Activated CD4-positive, alpha-beta T cell treated with anti-CD3 and anti-CD28 coated beads for 24 hours (primary cell): ENCODE data around the gene RPS27L.
"Not testable (repeated sequence)": the region's sequence is repeated elsewhere in the genome, so short reads cannot be mapped to it uniquely, and the experiment has no call there.

Source experiments
- DNase-seq, 2 donors: peaks; one replicate each; pipeline ENCODE4 v3.0.0-alpha.2; 2020; ENCODE audit warnings: low read depth in 2 of 2

RPS27L gene

DNA sequence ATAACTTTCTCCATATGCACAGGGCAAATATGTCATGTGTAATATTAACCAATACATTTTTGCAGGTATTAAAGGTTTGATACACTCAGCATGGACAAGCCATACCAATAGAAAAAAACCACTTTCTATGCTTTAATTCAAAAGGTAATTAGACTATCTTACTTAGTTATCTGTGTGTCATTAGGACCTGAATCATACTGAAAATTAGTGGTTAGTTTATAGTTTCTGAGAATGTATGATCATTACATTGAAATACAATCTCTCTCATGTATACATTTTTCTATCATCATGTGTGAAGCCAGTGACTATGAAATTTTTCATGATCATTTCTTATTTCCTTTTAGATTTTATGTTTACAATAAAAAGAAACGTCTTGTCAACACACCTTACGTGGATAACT is 16.3 kb downstream of the RPS27L start:
- DNase-seq = no peak

DNA sequence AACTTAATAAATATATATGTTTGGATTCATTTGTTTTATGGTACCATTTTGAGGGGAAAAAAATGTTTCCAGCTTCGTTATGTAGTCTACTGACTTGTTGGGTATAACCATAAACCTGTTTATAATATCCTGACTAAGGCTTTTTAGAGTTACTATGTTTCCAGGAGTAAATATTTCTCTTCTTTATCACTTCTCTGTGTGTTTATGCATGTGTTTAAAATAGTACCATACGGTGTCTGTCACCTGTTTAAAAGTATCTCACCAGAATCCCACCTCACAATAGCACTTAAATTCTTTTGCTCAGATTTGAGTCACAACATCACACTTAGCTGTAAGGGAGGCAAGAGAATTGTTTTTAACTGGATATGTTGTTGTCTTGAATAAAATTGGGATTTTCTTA is 20.5 kb downstream of the RPS27L start:
- no peak for DNase-seq

DNA sequence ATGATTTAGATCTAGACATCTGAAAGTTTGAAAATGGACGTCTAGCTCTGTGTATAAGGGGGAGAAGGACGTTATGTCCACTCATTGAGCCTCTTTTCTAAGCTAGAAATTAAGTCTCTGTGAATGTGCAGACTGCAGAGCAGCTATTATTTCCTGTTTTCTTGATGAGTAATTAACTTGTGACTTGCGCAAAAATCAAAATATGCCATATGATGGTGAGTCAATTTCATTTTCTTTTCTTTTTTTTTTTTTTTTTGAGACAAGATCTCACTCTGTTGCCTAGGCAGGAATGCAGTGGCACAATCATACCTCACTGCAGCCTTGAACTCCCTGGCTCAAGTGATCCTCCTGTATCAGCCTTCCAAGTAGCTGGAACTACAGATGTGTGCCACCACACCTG is 21.5 kb downstream of the RPS27L start:
- DNase-seq = no peak

DNA sequence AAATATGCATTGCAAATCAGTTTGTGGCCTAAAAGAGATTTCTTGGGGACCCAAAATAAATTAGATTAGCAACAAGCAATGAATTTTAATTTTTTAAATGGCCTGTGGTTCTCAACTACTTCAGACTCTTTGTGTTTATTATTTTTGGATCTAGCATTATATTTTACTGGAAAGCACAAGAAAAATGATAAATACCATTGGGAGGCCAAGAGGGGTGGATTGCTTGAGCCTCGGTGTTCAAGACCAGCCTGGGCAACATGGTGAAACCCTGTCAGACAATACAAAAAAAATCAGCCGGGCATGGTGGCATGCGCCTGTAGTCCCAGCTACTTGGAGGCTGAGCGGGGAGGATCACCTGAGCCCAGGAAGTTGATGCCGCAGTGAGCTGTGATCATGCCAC is 22.0 kb downstream of the RPS27L start:
- DNase-seq = no peak

DNA sequence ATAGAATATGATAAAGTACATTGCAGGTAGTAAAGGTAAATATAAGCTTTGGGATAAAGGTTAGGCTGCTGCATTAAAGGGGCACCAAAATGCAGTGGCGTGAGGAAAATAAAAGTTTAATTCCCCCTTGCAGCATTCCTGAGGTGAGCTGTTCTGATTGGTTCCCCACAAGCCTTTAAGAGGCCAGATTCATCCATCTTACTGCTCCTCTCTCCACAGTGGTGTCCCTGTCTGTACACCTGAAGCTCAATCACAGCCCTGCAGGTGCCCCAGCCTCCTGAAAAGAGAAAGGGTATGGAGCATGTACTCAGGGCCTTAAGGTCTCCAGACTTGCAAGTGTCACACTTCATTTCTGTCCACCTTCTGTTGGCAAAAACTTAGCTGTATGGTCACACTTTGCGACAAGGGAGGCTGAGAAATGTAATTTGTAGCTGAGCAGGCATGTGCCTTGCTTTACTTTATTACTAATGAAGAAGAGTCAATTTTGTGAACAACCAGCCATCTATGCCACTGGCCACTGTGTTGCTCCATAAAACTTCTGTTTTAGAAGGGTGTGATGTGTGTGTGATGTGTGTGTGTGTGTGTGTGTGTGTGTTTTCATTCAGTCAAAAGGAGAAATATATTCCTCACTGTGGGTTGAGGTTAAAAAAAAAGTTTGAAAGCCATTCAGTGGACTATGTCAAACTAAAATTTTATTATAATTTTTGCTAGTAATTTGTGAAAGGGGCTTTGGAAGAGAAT is 22.9 kb downstream of the RPS27L start:
- no peak for DNase-seq

DNA sequence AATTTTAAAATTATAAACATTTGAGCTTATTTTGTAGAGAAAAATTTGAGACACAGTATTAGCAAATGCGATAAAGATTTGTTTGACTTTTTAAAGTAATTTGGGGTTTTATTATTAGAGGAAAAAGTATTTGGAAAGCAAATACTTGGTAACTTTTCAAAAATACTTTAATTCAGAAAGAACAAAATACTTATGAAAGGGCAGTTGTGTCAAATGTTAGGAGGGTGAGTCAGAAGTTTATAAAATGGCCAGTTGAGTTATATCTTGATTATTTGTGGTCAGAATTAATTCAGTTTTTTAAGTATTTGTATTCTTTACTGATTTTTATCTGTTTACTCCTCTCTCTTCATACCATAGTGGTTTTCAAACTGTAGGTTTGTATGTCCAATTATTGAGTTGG is 23.5 kb downstream of the RPS27L start:
- no peak for DNase-seq

DNA sequence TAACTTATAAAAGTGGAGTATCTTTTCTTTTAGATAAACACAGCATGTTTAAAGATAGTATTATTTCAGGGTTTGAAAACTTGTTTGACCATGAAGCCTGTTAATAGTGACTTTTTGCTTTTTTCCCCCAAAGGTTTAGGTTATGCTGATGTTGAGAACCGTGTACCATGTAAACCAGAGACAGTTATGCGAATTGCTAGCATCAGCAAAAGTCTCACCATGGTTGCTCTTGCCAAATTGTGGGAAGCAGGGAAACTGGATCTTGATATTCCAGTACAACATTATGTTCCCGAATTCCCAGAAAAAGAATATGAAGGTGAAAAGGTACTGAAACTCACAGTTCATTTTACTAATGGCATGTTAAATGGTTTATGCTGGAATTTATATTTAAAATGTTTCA is 30.6 kb downstream of the RPS27L start:
- DNase-seq = no peak

DNA sequence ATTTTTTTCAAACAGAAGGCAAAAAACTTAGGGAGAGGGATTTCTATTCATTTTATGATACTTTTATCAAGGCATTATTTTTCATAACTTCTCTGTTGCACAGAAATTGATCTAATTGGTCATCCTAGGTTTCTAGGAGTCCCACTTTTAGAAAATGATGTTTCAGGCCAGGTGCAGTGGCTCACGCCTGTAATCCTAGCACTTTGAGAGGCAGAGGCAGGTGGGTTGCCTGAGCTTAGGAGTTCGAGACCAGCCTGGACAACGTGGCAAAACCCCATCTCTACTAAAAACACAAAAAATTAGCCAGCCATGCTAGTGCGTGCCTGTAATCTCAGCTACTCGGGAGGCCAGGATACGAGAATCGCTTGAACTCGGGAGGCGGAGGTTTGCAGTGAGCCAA is 32.8 kb downstream of the RPS27L start:
- DNase-seq = no peak

DNA sequence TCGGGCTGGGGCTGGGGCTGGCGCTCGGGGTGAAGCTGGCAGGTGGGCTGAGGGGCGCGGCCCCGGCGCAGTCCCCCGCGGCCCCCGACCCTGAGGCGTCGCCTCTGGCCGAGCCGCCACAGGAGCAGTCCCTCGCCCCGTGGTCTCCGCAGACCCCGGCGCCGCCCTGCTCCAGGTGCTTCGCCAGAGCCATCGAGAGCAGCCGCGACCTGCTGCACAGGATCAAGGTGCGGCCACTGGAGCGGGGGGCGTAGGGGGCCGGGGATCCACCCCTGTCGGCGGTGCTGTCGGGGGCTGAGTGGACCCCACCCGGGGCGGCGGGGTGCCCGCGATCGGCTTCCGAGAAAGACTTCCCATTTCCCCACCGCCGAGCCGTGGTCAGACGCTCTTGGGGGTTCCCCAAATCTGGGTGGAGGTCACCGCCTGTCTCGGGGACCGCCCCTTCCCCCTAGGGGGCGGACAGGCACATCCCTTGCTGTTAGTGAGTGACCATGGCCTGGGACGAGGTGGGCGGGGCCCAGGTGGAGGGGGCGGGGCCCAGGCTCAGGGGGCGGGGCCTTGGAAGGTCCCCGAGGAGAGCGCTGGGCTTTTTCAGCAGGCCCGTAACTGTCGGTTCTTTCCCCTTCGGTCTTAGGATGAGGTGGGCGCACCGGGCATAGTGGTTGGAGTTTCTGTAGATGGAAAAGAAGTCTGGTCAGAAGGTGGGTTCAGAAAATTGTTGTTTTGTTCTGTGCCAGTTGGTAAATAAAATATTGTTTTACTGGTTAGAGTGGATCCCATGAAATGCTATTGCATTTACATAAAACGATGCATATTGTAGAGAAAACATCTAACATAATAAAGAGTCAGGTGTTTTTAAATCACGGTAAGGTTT is 35.0 kb downstream of the RPS27L start:
- peak; percentile 37 to 74 for DNase-seq

DNA sequence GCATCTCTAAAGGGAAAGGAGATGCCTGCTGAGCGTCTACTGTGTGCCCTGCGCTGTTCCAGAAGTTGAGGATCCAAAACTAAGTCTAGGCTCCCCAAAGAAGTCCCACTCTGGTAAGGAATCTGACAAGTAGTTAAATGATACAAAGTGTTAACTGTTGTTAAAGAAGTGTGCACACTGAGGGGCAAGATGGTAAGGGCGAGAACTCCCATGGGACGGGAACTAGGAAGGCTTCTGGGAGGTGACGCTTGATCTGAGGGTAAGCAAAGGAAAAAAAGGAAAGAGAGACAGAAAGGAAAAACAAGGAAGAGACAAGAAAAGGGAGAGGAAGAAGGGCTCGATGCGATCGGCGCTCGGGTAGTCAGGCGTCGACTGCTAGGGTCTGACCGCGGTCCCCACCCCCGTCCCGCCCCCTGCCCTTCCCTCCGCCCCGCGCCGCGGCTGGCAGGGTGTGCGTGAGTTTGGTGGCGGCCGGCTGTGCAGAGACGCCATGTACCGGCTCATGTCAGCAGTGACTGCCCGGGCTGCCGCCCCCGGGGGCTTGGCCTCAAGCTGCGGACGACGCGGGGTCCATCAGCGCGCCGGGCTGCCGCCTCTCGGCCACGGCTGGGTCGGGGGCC is 35.8 kb downstream of the RPS27L start, which contains the start of gene LACTB:
TSS of gene LACTB (plus strand) at position 480 of the 620 bp plus-strand sequence. CDS start at position 491, 11 bp downstream.
- peak; percentile 61 to 67 for DNase-seq

DNA sequence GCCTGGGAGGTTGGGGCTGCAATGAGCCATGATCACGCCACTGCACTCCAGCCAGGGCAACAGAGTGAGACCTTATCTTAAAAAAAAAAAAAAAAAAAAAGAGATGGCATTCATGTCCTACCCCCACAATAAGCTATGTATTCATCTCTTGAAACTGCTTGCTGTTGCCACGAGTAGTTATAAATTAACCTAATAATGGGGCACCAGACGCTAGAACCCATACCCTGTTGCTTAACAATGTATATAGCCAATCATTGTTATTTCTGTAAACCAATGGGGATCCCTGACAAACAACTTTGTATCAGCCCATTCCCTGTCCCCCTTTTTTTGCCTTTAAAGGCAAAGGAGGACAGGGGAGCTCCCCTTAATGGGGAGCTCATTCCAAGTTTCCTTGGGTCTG is 38.4 kb downstream of the RPS27L start:
- no peak for DNase-seq

DNA sequence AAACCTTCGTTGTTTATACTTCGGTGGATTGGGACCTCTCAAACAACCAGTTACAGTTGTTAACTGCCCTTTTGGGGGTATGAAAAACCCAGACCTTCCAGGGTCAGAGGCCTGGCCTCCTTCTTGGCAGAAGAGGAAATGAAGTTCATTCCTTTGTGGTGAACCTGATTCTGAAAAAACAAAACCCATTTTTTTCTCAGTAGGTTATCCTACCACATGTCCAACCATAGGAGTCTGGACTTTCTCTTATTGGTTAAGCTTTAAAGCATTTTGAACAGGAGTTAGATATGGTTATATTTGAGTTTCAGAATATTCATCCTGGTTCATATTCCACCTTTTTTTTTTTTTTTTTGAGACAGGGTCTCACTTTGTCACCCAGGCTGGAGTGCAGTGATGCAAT is 42.8 kb downstream of the RPS27L start:
- DNase-seq = no peak

DNA sequence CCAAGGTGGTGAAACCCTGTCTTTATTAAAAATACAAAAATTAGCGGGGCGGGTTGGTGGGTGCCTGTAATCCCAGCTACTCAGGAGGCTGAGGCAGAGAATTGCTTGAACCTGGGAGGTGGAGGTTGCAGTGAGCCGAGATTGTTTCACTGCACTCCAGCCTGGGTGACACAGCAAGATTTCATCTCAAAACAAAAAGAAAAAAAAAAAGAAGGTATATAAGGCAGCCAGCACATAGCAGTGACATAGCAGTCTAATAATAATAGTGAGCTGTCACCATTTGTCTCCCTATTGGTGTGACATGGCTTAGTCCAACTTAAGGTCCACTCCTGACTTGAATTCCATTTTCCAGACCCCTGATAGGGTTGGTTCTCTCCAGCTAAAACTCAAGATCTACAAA is 44.4 kb downstream of the RPS27L start:
- no peak for DNase-seq

DNA sequence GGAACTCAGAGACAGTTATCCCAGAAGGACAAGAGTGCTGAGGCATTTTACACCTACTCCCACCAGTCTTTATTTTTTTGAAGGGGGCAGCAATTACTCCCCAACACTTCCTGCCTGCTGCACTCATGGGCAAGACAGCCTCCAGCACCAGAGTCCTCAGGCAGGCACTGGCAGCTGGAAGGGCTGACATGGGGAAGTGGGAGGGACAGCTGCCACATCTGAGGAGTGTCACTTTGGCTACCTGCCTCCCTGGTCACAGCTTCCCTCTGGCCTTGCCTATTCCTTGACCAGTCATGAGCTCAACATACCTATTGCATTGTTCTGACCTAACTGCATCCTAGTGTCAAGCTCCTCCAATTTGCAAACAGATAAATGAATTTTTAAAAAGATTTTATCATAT is 45.8 kb downstream of the RPS27L start:
- no peak for DNase-seq

DNA sequence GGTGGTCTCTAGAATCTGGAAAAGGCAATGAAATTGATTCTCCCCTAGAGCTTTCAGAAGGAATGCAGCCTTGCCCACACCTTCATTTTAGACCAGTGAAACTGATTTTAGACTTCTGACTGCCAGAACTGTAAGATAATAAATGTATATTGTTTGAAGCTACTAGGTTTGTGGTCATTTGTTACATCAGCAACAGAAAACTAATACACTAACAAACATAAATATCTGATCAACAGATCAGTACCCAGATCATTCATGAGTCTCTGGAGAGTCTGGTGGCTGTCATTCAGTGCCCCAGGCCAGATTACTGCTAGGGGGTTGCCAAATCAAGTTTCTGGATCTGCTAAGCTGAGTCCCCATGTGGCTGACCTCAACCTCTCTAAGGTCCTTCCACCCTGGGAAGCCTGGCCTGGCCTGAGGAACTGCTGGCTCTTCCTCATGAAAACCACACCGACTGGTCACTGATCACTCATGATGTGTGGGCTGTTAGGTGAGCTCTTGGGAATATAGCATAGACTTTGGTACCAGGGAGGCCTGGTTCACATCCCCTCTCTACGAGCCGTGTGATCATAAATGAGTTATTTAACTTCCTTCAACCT is 46.8 kb downstream of the RPS27L start:
- no peak for DNase-seq

DNA sequence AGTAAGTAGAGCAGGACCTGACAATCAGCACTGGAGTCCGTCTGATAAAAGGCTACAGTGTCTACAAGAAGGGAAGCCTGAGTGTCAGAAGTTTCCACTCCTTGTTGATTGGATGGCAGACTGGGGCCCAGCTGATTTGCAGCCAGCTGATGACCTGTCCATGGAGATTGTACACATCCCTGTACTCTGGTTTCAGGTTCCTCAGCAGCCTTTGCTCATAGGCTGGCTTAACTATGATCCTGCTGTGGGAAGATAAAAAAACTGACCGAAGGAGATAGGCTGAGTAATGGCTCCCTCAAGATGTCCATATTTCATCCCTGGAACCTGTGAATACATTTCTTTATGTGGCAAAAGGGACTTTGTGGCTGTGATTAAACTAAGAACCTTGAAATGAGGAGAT is 47.4 kb downstream of the RPS27L start:
- DNase-seq = no peak

DNA sequence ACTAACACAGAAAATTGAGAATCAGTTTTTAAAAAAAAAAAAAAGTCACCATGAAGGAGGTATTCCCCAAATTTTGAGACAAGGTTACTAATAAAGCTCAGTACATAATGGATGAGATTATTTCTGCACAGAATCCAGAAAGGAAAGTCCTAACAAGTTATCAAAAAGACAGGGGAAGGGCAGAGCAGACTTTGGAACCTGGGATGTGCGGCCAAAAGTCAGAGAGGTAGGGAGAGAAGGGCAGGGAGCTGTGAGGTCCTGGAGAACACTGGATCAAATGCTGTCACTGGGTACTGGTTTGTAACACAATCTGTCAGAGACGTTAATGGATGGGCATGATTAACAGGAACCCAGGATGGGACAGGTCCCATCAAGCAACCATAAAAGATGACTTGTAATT is 47.8 kb downstream of the RPS27L start:
- no peak for DNase-seq

DNA sequence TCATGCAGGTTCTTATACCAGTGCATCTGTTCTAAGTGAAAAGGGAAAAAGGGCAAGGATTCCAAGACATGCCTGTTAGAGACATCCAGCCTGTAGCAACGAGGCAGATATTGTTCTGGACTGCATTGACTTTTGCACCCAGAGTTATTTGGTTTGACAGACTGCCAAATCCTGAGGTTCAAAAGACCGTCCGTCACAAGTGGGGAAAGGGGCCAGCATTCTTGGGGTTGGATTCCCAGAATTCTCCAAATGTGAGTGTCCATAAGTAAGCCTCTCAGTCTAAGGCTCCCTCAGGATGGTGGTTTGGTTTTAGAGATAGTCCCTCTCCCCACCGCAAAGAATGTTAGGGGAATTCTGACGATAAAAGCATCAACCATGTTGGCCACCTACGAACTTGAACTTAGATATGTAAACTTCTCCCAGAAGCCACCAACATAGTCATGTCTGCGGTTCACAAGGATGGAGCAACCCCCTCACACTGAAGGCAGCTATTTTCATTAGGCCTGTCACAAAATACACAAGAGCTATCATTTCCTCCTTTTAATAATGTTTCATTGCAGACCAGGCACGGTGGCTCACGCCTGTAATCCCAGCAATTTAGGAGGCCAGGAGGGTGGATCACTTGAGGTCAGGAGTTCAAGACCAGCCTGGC is 49.3 kb downstream of the RPS27L start:
- DNase-seq = no peak

DNA sequence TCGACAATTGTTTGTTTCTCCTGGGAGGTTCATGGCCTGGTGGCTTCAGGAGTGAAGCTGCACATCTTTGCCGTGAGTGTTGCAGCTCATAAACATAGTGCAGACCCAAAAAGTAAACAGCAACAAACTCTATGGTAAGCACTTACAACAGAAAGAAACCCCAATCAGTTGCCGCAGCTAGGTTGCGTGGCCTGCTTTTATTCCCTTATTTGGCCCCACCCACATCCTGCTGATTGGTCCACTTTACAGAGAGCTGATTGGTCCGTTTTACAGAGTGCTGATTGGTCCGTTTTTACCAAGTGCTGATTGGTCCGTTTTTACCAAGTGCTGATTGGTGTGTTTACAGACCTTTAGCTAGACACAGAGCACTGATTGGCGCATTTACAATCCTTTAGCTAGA is 51.9 kb downstream of the RPS27L start:
- DNase-seq = not testable (repeated sequence)

DNA sequence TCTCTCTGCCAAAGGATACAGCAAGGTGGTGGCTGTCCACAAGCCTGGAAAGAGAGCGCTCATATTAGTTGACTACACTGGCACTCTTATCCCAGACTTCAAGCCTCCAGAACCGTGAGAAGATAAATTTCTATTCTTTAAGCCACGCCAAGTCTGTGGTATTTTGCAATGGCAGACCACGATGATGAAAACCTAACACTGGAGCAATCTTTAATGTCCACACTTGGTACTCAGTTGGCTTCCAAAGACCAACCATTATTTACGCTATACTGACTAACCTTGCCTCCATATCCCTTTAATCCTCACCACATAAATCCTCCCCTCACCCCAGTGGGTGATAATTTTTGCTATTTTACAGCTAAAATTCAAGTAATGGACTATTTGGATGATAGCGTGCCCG is 52.5 kb downstream of the RPS27L start:
- DNase-seq = no peak

DNA sequence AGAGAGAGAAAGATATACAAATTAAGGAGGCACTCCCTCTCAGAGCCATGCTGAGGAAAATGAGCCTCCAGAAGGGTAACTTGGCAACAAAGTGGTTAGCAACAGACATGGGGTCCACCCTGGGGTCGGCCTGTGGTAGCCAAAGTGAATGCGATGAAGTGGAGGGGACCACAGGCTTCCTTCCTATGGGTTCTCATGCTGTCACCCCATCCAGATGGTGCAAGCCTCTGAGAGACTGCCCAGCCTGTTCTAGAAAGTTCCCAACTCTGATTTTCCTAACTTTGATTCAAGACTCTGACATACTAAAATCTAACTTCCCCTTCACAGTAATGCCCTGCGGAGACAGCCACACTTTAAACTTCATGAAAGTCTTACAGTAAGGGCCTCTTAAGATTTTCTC is 53.9 kb downstream of the RPS27L start:
- no peak for DNase-seq

DNA sequence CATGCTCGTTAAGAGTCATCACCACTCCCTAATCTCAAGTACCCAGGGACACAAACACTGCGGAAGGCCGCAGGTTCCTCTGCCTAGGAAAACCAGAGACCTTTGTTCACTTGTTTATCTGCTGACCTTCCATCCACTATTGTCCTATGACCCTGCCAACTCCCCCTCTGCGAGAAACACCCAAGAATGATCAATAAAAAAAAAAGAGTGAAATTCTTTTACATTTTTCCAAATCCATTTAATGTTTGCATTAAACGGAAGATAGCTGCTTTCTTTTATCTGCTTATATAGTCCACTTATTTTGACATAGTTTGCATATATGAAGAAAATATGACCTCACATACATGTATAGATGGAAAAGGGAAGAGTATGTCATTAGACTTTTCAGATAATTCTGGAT is 57.7 kb downstream of the RPS27L start:
- DNase-seq = not testable (repeated sequence)
